T-helper 2 cell (primary cell): ENCODE results near the gene ATP2B2.

Experiments used
- DNase-seq, 5 experiments: peaks; one replicate each; pipeline versions ENCODE4 v3.0.0 to v3.0.0-alpha.2; 2012 to 2022

Gene ATP2B2

GRCh38 chr3:10423171-10423882, 82.1 kb downstream of the ATP2B2 start:
- DNase-seq = no peak

- no peak for DNase-seq
Measured at GRCh38 chr3:10421996-10422395, 83.4 kb downstream of the ATP2B2 start.

GRCh38 chr3:10420745-10421475, 84.5 kb downstream of the ATP2B2 start:
- DNase-seq = no peak

GRCh38 chr3:10419637-10420232, 85.7 kb downstream of the ATP2B2 start:
- DNase-seq = peak in 4 of 5 experiments; percentile 9 to 84 (median 20)

- peak in 1 of 5 experiments; percentile 21 for DNase-seq
Measured at GRCh38 chr3:10417847-10418246, 87.5 kb downstream of the ATP2B2 start.

- no peak for DNase-seq
Measured at GRCh38 chr3:10416730-10417300, 88.6 kb downstream of the ATP2B2 start.

GRCh38 chr3:10413041-10413440, 92.3 kb downstream of the ATP2B2 start:
- DNase-seq = no peak

- DNase-seq = no peak
Measured at GRCh38 chr3:10411598-10412332, 93.6 kb downstream of the ATP2B2 start.

GRCh38 chr3:10410383-10411002, 94.9 kb downstream of the ATP2B2 start:
- no peak for DNase-seq

GRCh38 chr3:10408680-10409079, 96.7 kb downstream of the ATP2B2 start:
- DNase-seq = no peak

- no peak for DNase-seq
Measured at GRCh38 chr3:10407361-10407760, 98.0 kb downstream of the ATP2B2 start.

- DNase-seq = no peak
Measured at GRCh38 chr3:10406414-10406813, 99.0 kb downstream of the ATP2B2 start.

- no peak for DNase-seq
Measured at GRCh38 chr3:10405816-10406215, 99.6 kb downstream of the ATP2B2 start.

GRCh38 chr3:10404876-10405275, 100.5 kb downstream of the ATP2B2 start:
- DNase-seq = no peak

- DNase-seq = no peak
Measured at GRCh38 chr3:10404377-10404776, 101.0 kb downstream of the ATP2B2 start.

- no peak for DNase-seq
Measured at GRCh38 chr3:10401990-10402761, 103.2 kb downstream of the ATP2B2 start.

- no peak for DNase-seq
Measured at GRCh38 chr3:10400749-10401495, 104.5 kb downstream of the ATP2B2 start.

GRCh38 chr3:10400050-10400748, 105.2 kb downstream of the ATP2B2 start:
- no peak for DNase-seq

- no peak for DNase-seq
Measured at GRCh38 chr3:10399634-10400033, 105.8 kb downstream of the ATP2B2 start.

- no peak for DNase-seq
Measured at GRCh38 chr3:10398341-10398740, 107.0 kb downstream of the ATP2B2 start.
